NCI-H187 treated with DMSO at 0.1 percent for 48 hours (cell line): ENCODE measurements around the gene OR51B4.
"Not testable (repeated sequence)": the region's sequence is repeated elsewhere in the genome, so short reads cannot be mapped to it uniquely, and the experiment has no call there.

Experiments
- DNase-seq: peaks from one replicate; lab custom pipeline; 2025; lab: John Stamatoyannopoulos, UW

The OR51B4 gene, protein sequence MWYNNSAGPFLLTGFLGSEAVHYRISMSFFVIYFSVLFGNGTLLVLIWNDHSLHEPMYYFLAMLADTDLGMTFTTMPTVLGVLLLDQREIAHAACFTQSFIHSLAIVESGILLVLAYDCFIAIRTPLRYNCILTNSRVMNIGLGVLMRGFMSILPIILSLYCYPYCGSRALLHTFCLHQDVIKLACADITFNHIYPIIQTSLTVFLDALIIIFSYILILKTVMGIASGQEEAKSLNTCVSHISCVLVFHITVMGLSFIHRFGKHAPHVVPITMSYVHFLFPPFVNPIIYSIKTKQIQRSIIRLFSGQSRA

DNA sequence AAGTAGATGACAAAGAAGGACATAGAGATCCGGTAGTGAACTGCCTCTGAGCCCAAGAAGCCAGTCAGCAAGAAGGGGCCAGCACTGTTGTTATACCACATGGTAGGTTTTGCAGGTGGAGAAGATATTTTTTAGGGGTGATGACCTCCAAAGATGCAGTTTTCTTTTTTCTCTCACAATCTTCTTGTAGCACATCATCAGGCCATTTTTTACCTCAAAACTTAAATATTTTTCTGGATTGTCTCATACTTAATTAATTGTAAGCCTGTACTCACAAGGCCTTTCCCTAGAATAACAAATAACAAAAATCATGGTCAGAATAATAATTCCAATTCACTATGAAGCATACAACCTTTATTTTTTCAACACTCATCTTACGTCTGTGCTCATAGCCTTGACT, at the start of gene OR51B4:
Gene OR51B4, minus strand, starts transcription at position 101 of the 400 bp plus-strand sequence. Its CDS starts 0 bp downstream, at position 101.
- DNase-seq, result no peak

DNA sequence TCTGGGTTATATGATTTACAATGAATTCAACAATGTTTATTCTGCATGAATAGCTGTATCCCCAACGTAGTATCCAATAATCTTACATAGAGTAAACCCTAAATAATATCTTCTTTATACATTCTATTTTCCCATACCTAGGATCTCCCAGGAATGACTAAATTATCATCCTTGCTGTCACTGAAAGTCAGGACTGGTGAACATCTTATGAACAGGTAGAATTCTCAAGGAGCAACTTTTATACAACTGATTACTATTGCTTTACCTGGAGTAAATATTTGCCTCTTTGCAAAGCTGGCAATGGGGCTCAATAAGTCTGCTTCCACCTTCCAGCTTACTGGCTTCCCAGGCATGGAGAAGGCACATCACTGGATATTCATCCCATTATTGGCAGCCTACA, 49.5 kb upstream of the OR51B4 start, which contains the start of gene OR51B6:
Gene OR51B6, plus strand, starts transcription at position 301 of the 400 bp plus-strand sequence. Its CDS starts 0 bp downstream, at position 301.
- DNase-seq, result no peak

DNA sequence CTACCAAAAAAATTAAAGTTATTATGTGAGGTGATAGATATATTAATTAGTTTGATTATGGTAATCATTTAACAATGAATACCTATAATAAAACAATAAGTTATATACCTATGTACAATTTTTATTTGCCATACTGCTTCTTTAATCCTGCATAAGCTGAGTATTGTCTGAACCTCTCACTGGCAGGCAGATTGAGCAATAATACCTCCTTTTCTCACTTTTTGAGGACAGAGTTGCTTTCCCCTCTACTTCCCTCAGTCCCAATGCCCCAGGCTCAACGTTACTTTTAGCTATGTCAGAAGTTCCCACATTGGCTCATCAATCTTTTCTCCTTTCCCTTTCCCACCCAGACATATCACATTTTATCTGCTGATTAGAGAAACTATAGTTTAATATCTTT, 47.8 kb upstream of the OR51B4 start:
- DNase-seq, result no peak

DNA sequence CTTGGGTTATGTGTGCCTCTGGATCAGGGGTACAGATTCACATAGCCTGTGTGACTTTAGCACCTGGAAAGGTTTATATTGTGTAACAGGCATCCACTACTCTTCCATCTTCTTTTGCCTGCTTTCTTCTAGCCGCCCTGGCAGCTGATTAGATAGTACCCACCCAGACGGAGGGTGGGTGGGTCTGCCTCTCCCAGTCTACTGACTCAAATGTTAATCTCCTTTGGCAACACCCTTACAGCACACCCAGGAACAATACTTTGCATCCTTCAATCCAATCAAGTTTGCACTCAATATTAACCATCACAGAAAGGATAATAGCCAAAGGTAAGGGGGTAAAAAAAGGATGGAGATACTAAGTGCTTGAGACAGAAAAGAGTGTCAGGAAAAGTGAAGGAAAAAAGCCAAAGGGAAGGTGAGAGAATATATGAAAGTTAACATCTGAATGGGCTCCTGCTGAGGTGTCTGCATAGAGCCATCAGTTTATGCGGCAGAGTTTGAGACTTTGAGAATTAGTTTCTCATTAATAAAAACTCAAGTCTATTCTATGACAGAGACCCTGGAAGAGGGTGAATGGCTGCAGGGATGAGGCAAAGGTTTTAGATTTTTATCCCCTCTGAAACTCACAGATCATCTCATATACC, 46.9 kb upstream of the OR51B4 start:
- DNase-seq, result no peak

DNA sequence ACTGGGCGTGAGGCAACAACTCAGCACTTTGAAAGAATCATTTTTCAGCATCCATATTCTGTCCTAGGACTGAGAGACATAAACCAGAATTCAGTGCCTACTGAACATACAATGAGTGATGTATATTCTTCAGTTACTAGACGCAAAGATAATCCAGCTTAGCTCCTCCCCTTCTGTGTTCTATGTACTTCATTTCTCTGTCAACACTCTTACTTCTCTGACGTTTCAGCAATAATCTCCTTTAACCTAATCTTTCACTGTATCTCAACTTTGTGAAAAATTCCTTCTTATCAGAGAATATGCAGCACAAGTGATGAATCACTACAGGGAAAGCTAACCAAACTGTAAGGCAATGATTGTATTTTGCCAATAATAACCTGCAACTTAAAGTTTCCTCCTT, 44.1 kb upstream of the OR51B4 start:
- DNase-seq, result no peak

DNA sequence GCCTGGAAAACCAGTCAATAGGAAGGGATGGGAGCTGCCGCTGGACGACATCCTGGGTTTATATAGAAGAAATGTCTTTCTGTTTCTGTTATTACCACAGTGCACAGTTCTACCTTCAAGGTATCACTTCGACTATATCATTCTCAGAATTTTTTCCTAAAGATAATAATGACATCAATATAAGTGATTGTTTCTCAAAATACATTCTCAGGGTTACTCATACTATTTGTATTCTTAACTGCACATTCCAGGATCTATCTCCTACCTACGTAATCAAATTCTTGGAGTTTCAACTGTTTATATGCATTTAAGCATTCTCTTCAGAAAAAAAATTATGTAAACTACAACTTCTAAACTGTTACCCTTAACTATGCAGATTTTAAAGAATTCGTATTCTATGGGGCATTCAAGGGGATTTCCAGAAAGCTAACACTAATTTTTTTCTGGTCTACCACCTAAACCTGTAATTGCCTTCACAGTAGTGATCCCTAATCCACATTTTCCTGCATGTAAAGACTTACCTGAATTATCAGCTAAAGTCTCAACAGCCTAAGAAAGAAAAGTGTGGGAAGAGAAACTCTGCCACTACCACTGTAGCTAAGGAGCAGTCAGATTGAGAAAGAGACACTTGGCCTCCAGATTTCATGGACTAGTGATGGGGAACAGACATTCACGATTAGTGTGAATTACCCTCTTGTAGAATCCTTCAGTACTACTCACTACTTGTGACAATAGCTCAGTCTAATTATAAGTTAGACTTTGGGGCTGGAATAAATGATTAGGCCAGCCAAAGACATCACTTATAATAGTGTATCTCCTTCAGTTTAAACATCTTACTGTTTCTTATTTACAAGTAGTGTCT, 42.0 kb upstream of the OR51B4 start, which contains the start of gene OR51B5:
Gene OR51B5, minus strand, starts transcription at position 51 of the 862 bp plus-strand sequence. Its CDS starts 0 bp downstream, at position 51.
- no peak for DNase-seq

DNA sequence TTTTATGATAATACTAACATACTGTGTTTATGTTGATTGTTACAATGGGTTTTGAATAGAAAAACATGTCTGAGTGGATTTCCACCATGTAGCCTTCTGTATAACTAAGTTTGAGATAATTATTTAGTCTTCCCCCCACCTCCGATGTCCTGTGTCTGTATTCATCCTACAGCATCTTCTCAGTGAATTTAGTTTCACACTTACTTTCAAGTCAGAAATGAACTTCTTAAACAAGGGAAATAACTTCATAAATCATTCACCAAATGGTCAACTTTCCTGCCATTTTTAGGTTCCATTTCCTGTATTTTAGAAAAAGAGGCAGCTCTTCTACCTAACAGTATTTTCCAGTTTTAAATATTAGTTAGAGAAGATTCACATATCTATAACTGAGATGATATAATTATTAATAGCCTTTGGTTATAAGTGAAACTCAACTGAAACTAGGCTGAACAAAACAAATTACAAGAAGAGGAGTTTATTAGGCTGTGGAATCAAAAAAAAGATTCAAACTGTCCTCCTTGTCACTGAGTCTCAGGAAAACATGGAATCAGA, 38.1 kb upstream of the OR51B4 start:
- DNase-seq, result no peak

DNA sequence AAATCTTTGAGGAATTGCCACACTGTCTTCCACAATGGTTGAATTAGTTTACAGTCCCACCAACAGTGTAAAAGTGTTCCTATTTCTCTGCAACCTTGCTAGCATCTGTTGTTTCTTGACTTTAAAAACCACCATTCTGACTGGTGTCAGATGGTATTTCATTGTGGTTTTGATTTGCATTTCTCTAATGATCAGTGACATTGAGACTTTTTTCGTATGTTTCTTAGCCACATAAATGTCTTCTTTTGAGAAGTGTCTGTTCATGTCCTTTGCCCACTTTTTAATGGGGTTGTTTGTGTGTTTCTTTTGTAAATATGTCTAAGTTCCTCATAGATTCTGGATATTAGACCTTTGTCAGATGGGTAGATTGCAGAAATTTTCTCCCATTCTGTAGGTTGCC, 35.5 kb upstream of the OR51B4 start:
- not testable (repeated sequence) for DNase-seq

DNA sequence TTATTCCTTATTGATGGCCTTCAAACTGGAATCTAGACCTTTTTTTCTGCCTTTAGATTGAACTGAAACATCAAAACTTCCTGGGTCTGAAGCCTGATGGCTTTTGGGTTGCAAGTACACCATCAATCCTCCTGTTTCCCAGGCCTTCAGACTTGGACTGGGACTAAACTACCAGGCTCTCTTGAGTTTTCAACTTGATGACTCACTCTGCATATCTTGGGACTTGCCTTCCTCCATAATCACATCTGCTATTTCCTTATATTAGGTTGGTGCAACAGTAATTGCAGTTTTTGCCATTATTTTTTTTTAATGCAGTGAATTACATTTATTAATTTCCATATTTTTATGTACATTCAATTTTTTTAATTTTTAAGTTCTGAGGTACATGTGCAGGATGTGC, 34.6 kb upstream of the OR51B4 start:
- DNase-seq, result no peak

DNA sequence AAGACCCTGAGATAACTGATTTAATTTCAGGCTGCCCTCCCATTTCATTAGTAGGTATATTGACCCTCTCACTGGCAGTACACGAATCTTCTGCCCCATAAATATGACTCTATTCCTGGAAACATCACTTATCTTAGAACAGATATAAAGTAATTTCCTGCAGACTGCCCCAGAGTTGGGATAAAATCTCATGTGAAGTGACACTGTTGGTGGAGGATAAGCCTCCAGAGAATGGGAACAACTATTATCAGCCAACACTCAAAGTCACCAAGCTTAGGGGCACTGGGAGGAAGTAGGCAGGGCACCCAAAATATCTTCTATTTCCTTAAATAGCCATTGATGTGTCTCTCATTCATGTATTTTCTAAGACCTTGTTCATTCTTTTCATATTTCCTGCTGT, 33.4 kb upstream of the OR51B4 start:
- DNase-seq, result no peak

DNA sequence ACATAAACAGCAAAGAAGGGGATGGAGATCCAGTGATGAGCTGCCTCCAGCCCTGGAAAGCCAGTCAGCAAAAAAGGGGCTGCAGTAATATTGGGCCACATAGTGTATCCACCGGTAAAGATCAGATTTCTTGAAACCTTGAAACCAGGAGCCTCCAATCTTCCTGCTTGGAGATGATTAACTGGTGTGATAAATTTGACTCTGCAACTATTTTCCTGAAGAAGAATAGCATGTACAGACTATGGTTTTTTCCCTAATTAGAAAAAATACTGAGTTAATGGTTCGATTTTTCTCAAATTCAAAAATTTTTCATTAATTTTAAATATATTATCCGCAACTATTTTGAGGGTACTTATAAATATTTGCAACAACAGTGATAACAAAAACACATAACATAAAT, 22.5 kb upstream of the OR51B4 start, which contains the start of gene OR51B2:
Gene OR51B2, minus strand, starts transcription at position 101 of the 400 bp plus-strand sequence. Its CDS starts 0 bp downstream, at position 101.
- DNase-seq, result no peak

DNA sequence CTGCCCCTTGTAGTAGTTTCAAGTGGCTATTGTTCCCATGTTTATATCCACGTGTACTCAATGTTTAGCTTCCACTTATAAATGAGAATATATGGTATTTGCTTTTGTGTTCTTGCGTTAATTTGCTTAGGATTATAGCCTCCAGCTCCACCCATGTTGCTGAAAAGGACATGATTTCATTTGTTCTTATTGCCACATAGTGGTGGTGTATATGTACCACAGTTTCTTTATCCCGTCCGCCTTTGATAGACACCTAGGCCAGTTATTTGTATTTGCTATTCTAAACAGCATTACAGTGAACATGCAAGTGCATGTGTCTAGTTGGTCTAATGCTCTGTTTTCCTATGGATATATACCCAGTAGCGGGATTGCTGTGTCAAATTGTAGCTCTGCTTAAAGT, 15.5 kb upstream of the OR51B4 start:
- DNase-seq, result no peak

DNA sequence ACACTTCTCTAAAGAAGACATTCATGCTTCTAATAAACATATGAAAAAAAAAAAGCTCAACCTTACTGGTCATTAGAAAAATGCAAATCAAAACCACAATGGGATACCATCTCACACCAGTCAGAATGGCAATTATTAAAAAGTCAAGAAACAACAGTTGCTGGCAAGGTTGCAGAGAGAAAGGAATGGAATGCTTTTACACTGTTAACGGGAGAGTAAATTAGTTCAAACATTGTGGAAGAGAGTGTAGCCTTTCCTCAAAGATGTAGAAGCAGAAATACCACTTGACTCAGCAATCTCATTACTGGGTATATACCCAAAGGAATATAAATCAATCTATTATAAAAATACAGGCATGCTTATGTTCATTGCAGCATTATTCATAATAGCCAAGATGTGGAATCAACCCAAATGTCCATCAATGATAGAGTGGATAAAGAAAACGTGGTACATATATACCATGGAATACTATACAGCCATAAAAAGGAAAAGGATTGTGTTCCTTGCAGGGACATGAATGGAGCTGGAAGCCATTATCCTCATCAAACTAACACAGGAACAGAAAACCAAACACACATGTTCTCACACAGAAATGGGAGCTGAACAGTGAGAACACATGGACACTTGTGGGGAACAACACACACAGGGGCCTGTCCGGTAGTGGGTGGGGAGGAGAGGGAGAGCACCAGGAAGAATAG, 11.7 kb upstream of the OR51B4 start:
- DNase-seq, result not testable (repeated sequence)

DNA sequence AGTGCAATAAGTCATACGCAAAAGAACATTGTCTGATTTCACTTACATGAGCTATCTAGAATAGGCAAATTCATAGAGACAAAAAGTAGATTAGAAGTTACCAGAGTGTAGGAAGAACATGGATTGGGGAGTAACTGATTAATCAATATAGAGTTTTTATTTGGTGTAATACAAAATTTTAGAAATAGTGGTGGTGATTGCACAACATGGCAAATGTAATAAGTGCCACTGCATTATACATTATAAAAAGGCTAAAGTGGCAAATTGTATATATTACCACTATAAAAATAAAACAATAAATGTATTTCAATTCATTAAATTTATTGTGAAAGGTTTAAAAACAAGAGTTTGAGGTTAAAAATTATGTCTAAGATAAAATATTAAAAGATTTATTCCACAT, 8.7 kb upstream of the OR51B4 start:
- DNase-seq, result no peak

DNA sequence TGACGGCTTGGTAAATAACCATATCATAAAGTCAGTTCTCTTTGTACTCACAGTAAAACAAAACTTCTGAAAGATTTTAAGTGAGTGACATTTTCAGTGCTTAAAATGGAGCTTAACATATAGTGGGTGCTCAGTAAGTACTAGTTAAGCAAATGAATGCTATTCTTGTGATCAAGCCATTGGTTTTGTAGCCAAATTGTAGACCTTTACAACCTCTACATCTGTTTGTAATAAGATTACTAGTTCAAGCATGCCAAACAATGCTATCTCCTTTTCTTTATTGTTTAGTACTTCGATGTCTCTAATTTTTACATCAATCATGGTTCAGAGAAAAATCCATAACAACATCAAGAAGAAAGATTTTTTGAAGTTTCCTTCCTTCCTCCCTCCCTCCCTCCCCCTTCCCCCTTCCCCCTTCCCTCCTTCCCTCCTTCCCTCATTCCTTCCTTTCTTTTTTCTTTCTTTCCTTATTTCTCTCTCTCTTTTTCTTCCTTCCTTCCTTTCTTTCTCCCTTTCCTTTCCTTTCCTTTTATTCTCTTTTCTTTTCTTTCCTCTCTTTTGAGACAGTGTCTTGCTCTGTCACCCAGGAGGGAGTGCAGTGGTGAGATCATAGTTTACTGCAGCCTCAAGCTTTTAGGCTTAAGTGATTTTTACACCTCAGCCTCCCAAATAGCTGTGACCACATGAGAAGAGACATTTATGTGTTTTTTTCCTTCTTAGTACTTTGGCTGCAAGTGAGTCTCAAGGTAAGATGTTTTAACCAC, 5.7 kb upstream of the OR51B4 start:
- DNase-seq, result no peak

DNA sequence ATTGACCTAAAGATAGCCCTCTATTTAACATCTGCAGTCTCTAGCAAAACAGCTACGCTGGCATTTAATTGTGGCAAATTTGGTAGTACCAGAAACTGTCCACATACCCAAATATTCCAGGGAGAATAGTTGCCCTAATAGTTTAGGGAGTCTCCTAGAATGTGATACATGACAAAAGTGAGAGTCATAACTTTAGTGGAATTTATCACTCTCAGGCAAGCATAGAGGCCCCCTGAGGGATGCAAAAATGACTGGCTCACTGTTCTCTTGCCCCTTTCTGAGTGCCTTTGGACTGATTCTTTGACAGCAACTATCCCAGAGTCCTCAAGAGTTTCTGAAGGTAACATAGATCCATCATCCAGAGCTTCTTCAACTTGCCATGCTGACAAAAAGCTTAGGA, 2.3 kb upstream of the OR51B4 start:
- DNase-seq, result no peak

DNA sequence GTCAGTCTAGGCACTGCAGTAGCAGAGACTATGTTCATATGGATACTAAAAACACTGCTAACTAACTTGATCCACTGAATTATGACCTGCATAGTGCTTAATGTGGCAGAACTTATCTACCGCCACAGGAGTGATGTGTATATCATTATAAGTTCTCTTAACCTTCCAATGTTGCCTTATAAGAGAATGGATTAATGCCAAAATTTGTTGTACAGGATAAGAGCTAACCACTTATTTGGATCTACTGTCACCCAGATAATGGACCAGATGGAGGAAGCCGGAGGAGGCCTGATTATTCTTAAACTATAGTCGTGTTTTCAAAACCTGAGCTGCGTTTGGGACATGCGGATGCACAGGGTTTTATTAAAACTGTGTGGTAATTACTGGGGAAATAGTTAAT, 1.9 kb upstream of the OR51B4 start:
- DNase-seq, result no peak

DNA sequence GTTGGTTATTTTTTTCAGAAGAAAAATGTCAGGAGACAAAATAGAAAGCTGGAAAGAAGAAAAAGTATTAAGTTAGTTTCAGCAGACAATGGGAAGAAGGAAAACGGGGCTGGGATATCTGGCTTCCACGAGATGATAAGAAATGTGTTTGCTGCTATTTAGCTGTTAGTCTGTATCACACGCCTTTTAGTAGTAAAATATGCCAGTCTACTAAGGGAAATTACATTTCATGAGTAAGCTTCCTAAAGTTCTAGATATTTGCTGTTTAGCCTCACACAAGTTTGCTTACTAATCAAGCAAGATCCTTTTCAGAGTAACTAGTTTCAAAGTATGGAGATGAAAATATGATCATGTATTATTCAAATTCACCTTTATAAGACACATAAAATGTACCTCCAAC, 1.5 kb downstream of the OR51B4 start:
- no peak for DNase-seq

DNA sequence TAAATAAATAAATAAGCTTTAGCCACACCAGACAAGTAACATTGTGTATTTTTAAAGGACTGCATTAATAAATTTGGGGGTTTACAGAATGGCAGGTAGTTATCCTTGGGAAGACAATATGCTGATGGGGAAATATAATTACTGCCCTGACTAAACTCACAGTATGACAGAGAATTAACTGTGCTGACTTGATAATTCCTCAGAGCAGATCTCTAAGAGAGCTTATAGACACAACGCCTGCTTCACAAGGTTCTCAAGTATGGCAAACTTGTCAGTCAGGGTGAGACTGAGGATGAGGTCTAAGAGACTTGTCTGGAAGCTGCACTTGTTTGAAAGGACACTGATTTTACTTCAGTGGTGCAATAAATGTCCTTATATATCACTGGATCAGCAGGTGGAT, 3.3 kb downstream of the OR51B4 start:
- DNase-seq, result no peak

DNA sequence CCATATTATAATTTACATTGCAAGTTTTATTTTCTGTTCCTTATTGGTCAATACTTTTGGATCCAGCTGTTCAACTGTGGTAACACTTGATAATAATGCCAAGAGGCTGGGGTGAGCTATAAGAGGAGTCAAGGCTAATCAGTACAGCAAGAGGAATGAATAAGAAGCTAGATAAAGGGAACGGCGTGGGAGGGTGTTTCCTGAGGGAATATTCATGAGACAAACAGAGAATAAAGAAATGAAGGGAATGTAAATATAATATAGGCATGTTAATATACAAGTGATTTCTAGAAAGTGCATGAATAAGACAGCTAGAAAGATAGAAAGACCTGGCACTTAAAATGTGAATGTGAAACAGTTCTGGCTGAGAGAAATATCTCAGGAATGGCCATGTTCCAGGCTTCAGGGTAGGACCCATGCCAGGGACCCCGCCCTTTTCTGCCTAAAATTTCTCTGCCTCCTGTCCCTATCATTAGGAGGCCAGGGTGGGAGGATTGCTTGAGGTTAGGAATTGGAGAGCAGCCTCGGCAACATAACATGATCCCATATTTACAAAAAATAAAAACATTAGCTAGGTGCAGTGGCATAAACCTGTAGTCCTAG, 3.9 kb downstream of the OR51B4 start:
- DNase-seq, result no peak
